Thyroid gland (tissue), 4 donors: ENCODE measurements around the gene CRYGB. TPM values are rescaled to one million over a fixed set of nuclear protein-coding genes. Genes with fewer than 3 reads are reported as not detected.

Experiments
- DNase-seq, 2 donors: peaks; one replicate each; pipeline ENCODE4 v3.0.0-alpha.2; 2019
- H3K27ac ChIP-seq, 3 donors: fragments of 200-600 bp; sonication (generic); 1 replicate in 2 of 3; 2 replicates in 1 of 3; pipeline ENCODE4 v1.5.1; 2016 to 2019; ENCODE audit warnings: mild to moderate bottlenecking in 1 of 3, moderate library complexity in 1 of 3
- H3K27me3 ChIP-seq: fragments of 200-600 bp; sonication (generic); one replicate; pipeline ENCODE4 v1.5.1; 2019
- H3K36me3 ChIP-seq, 2 donors: fragments of 200-600 bp; sonication (generic); one replicate each; pipeline ENCODE4 v1.5.1; 2016 to 2019
- H3K4me1 ChIP-seq, 2 donors: fragments of 200-600 bp; sonication (generic); one replicate each; pipeline ENCODE4 v1.5.1; 2017 to 2019
- H3K4me3 ChIP-seq, 3 donors: fragments of 200-600 bp; sonication (generic); replicated peaks in 1 of 3; 1 replicate in 2 of 3; 2 replicates in 1 of 3; pipeline ENCODE4 v1.5.1; 2016; ENCODE audit warnings: mild to moderate bottlenecking in 1 of 3
- H3K9me3 ChIP-seq: fragments of 200-600 bp; sonication (generic); one replicate; pipeline ENCODE4 v1.5.1; 2017
- CTCF ChIP-seq, 6 experiments: fragments of 200-600 bp in 3 of 6; fragments of 450-650 bp in 3 of 6; sonication (generic) in 3 of 6; IDR thresholded peaks; one replicate each; pipeline ENCODE4 v1.5.1; 2016 to 2019; ENCODE audit warnings: antibody characterized with exemption in 6 of 6, mild to moderate bottlenecking in 2 of 6, inconsistent platforms in 1 of 6, moderate library complexity in 1 of 6
- POLR2A ChIP-seq, 2 donors: fragments of 450-650 bp; IDR thresholded peaks; one replicate each; pipeline ENCODE4 v1.6.1; 2017; ENCODE audit warnings: antibody characterized with exemption in 2 of 2, mild to moderate bottlenecking in 2 of 2, moderate library complexity in 1 of 2
- WGBS, 2 donors: methylation state at CpG; one replicate each; pipeline ENCODE4 v1.1.5; 2017; 5-methylcytosine and 5-hydroxymethylcytosine counted together
- intact Hi-C: fragments of 100-400 bp; cut with DNase I; formaldehyde crosslinking; loops from one replicate; pipeline ENCODE4 v1.15.1; 2023
- total RNA-seq, 4 donors: library from RNA; depleted of rRNA; stranded (reverse); fragments of >200 nt; gene quantifications; one replicate each; pipeline ENCODE4 v1.2.3, GENCODE V29; 2016

Gene CRYGB
- total RNA-seq, 4 donors from 2014 or later = not detected

- no peak for DNase-seq
- 82 to 89% methylated on average over 1 of the region's 1 CpG for WGBS, 2 donors
- TF ChIP-seq POLR2A (IDR thresholded peaks at IDR 0.05) (no peak), CTCF (IDR thresholded peaks at IDR 0.05) (no peak)
- intact Hi-C loops = no loop called here
- no peaks in the 10 kb centered on the region for H3K4me1 ChIP-seq
- H3K4me3 ChIP-seq = no peak overlapping the region
- H3K9me3 ChIP-seq = no peaks in the 10 kb centered on the region
- no peaks in the 10 kb centered on the region for H3K27me3 ChIP-seq
- no peaks in the 10 kb centered on the region for H3K36me3 ChIP-seq
- H3K27ac ChIP-seq = no peak overlapping the region
These were observed 5.0 kb upstream of the CRYGB start for GRCh38 chr2:208150956-208151355.

- no peak for DNase-seq
- no peaks in the 10 kb centered on the region for H3K27me3 ChIP-seq
- no peaks in the 10 kb centered on the region for H3K4me1 ChIP-seq
- no peaks in the 10 kb centered on the region for H3K36me3 ChIP-seq
- TF ChIP-seq CTCF (IDR thresholded peaks at IDR 0.05) (no peak), POLR2A (IDR thresholded peaks at IDR 0.05) (no peak)
- H3K4me3 ChIP-seq = no peak overlapping the region
- H3K9me3 ChIP-seq = no peaks in the 10 kb centered on the region
- intact Hi-C loops = no loop called here
- H3K27ac ChIP-seq = no peak overlapping the region
These were observed 4.1 kb upstream of the CRYGB start for GRCh38 chr2:208150094-208150493.

GRCh38 chr2:208148803-208149202, 2.8 kb upstream of the CRYGB start:
- intact Hi-C loops = no loop called here
- no peak for DNase-seq
- TF ChIP-seq CTCF (IDR thresholded peaks at IDR 0.05) (no peak), POLR2A (IDR thresholded peaks at IDR 0.05) (no peak)
- 64 to 75% methylated on average over 2 of the region's 2 CpGs for WGBS, 2 donors
- H3K4me3 ChIP-seq = no peak overlapping the region
- H3K36me3 ChIP-seq = no peaks in the 10 kb centered on the region
- H3K9me3 ChIP-seq = no peaks in the 10 kb centered on the region
- H3K4me1 ChIP-seq = no peaks in the 10 kb centered on the region
- no peaks in the 10 kb centered on the region for H3K27me3 ChIP-seq
- H3K27ac ChIP-seq = no peak overlapping the region

- TF ChIP-seq CTCF (IDR thresholded peaks at IDR 0.05) (no peak), POLR2A (IDR thresholded peaks at IDR 0.05) (no peak)
- no peak overlapping the region for H3K4me3 ChIP-seq
- H3K36me3 ChIP-seq = no peaks in the 10 kb centered on the region
- DNase-seq = no peak
- no peaks in the 10 kb centered on the region for H3K9me3 ChIP-seq
- H3K27me3 ChIP-seq = no peaks in the 10 kb centered on the region
- H3K27ac ChIP-seq = no peak overlapping the region
- no peaks in the 10 kb centered on the region for H3K4me1 ChIP-seq
- intact Hi-C loops = no loop called here
- WGBS, 2 donors = 83 to 88% methylated on average over 3 of the region's 3 CpGs
These were observed 1.8 kb upstream of the CRYGB start for GRCh38 chr2:208147759-208148158.

- Histone ChIP-seq H3K4me1 (no peaks in the 10 kb centered on the region), H3K36me3 (no peaks in the 10 kb centered on the region), H3K4me3 (no peak overlapping the region), H3K27ac (no peak overlapping the region), H3K9me3 (no peaks in the 10 kb centered on the region), H3K27me3 (no peaks in the 10 kb centered on the region)
- DNase-seq = no peak
- TF ChIP-seq POLR2A (IDR thresholded peaks at IDR 0.05) = no peak
- TF ChIP-seq CTCF (IDR thresholded peaks at IDR 0.05) = no peak
- intact Hi-C loops = no loop called here
These were observed 1.1 kb upstream of the CRYGB start for GRCh38 chr2:208147008-208147407.
